ENCODE results near the gene DENND6A.

Gene DENND6A

GRCh38 chr3:57658536-57658935 is 34.3 kb downstream of the DENND6A start (continued):
- TF ChIP-seq ZNF112 (tag by site-specific recombination; IDR thresholded peaks at IDR 0.05), result no peak
- TF ChIP-seq ZNF148 (tag by site-specific recombination; IDR thresholded peaks at IDR 0.05; ENCODE audit: borderline replicate concordance), result no peak
- TF ChIP-seq ZNF843 (tag by site-specific recombination; IDR thresholded peaks at IDR 0.05), result no peak
- no peak for TF ChIP-seq ZSCAN23 (tag by site-specific recombination; IDR thresholded peaks at IDR 0.05)
- no peak for TF ChIP-seq EGR2 (tag by site-specific recombination; IDR thresholded peaks at IDR 0.05; ENCODE audit: low read depth)
- no peak for TF ChIP-seq ZNF138 (tag by site-specific recombination; IDR thresholded peaks at IDR 0.05; ENCODE audit: borderline replicate concordance)
- no peak for TF ChIP-seq ZNF558 (tag by site-specific recombination; IDR thresholded peaks at IDR 0.05)
- no peak for TF ChIP-seq MYNN (tag by site-specific recombination; IDR thresholded peaks at IDR 0.05; ENCODE audit: borderline replicate concordance)
- TF ChIP-seq ZNF548 (tag by site-specific recombination; IDR thresholded peaks at IDR 0.05), result no peak

GRCh38 chr3:57655727-57656126 is 37.1 kb downstream of the DENND6A start:
- no peaks in the 10 kb centered on the region for H3K9me3 ChIP-seq (ENCODE audit: control insufficient read depth, insufficient read depth, low read depth, low read length)
- CTCF ChIA-PET, result no interaction called here
- POLR2A ChIA-PET, result no interaction called here
- peaks cover 19 to 70% of the 10 kb centered on the region in 2 experiments for H3K36me3 ChIP-seq (ENCODE audit: control insufficient read depth in 2 of 2, insufficient read depth in 1 of 2, low read length in 2 of 2)
- no peaks in the 10 kb centered on the region for H3K4me1 ChIP-seq (ENCODE audit: control insufficient read depth, insufficient read depth, low read length)
- no peak overlapping the region for H3K27ac ChIP-seq (ENCODE audit: extremely low read depth, low read depth, low read length)
- H3K4me3 ChIP-seq (ENCODE audit: low read depth, low read length), result no peak overlapping the region
- no peak for TF ChIP-seq ZNF785 (tag by site-specific recombination; IDR thresholded peaks at IDR 0.05)
- TF ChIP-seq ZSCAN5A (tag by site-specific recombination; IDR thresholded peaks at IDR 0.05), result no peak
- TF ChIP-seq ZNF558 (tag by site-specific recombination; IDR thresholded peaks at IDR 0.05), result no peak
- no peak for TF ChIP-seq ZSCAN18 (tag by site-specific recombination; IDR thresholded peaks at IDR 0.05)
- no peak for TF ChIP-seq REST (tag by site-specific recombination; IDR thresholded peaks at IDR 0.05)
- no peak for TF ChIP-seq ZNF138 (tag by site-specific recombination; IDR thresholded peaks at IDR 0.05; ENCODE audit: borderline replicate concordance)
- no peak for TF ChIP-seq ZNF292 (tag by site-specific recombination; IDR thresholded peaks at IDR 0.05; ENCODE audit: borderline replicate concordance, low read depth)
- TF ChIP-seq TSHZ1 (tag by site-specific recombination; IDR thresholded peaks at IDR 0.05; ENCODE audit: borderline replicate concordance), result no peak
- no peak for TF ChIP-seq ZBTB6 (tag by site-specific recombination; IDR thresholded peaks at IDR 0.05)
